Transverse colon (tissue), 4 donors: ENCODE data around the gene FNIP2. TPM values are rescaled to one million over a fixed set of nuclear protein-coding genes. Genes with fewer than 3 reads are reported as not detected.

Source experiments
- DNase-seq: peaks from one replicate; pipeline ENCODE4 v3.0.0-alpha.2; 2019
- H3K27ac ChIP-seq, 4 donors: fragments of 200-600 bp; sonication (generic); 2 replicates each; pipeline ENCODE4 v1.5.1; 2016 to 2018; ENCODE audit warnings: inconsistent platforms in 4 of 4
- H3K27me3 ChIP-seq: fragments of 200-600 bp; sonication (generic); 2 replicates; pipeline ENCODE4 v1.5.1; 2017; ENCODE audit warnings: inconsistent platforms
- H3K36me3 ChIP-seq, 4 donors: fragments of 200-600 bp; sonication (generic); 2 replicates each; pipeline ENCODE4 v1.5.1; 2017 to 2019; ENCODE audit warnings: inconsistent platforms in 4 of 4
- H3K4me1 ChIP-seq, 4 donors: fragments of 200-600 bp; sonication (generic); 2 replicates each; pipeline ENCODE4 v1.5.1; 2017 to 2020; ENCODE audit warnings: inconsistent platforms in 4 of 4
- H3K4me3 ChIP-seq, 4 donors: fragments of 200-600 bp; sonication (generic); 1 replicate in 1 of 4; 2 replicates in 3 of 4; pipeline versions ENCODE4 v1.5.1 to v1.6.1; 2017 to 2019; ENCODE audit warnings: inconsistent platforms in 4 of 4
- H3K9me3 ChIP-seq, 2 donors: fragments of 200-600 bp; sonication (generic); 2 replicates each; pipeline ENCODE4 v1.5.1; 2017 to 2019; ENCODE audit warnings: inconsistent platforms in 2 of 2
- EP300 ChIP-seq: sonication (generic); formaldehyde crosslinking; IDR thresholded peaks from one replicate; pipeline ENCODE4 v1.6.1; 2017; ENCODE audit warnings: antibody characterized with exemption, low read depth
- POLR2A ChIP-seq: fragments of 450-650 bp; IDR thresholded peaks from one replicate; pipeline ENCODE4 v1.6.1; 2016; ENCODE audit warnings: antibody characterized with exemption, mild to moderate bottlenecking, moderate library complexity
- POLR2AphosphoS5 ChIP-seq, 3 donors: sonication (generic); formaldehyde crosslinking; IDR thresholded peaks; one replicate each; pipeline ENCODE4 v1.6.1; 2016; ENCODE audit warnings: antibody characterized with exemption in 3 of 3
- WGBS, 2 donors: methylation state at CpG; one replicate each; pipeline ENCODE4 v1.1.5; 2018; ENCODE audit warnings: low coverage in 1 of 2; 5-methylcytosine and 5-hydroxymethylcytosine counted together
- in situ Hi-C, 4 donors: fragments of 200-750 bp; cut with MboI; loops; one replicate each; pipeline versions ENCODE4 v1.15.0 to v1.15.1; 2017; ENCODE audit warnings: low sequenced_read_pairs in 3 of 4, low pct_ligation_motif_present in 1 of 4, low pct_unique_long_range_greater_than_20kb in 1 of 4
- intact Hi-C: fragments of 100-400 bp; cut with DNase I; formaldehyde crosslinking; loops from one replicate; pipeline ENCODE4 v1.15.1; 2023; ENCODE audit warnings: low total_unique reads
- total RNA-seq, 4 donors: library from RNA; depleted of rRNA; stranded (reverse); fragments of >200 nt; gene quantifications; one replicate each; pipeline ENCODE4 v1.1.0, GENCODE V29; 2016
- TF ChIP-seq, protein P1 (sequence below), 5 experiments: fragments of 200-600 bp in 3 of 5; fragments of 450-650 bp in 2 of 5; sonication (generic) in 3 of 5; IDR thresholded peaks; 1 replicate in 2 of 5; 2 replicates in 3 of 5; pipeline ENCODE4 v1.5.1; 2016 to 2017; ENCODE audit warnings: antibody characterized with exemption in 5 of 5, inconsistent platforms in 3 of 5, mild to moderate bottlenecking in 2 of 5, moderate library complexity in 1 of 5

FNIP2 gene
- total RNA-seq: 100 to 1,000 TPM in 1 of 4 donors, 10 to 100 TPM in 3; 47.2 to 105 (median 64.0) TPM

DNA sequence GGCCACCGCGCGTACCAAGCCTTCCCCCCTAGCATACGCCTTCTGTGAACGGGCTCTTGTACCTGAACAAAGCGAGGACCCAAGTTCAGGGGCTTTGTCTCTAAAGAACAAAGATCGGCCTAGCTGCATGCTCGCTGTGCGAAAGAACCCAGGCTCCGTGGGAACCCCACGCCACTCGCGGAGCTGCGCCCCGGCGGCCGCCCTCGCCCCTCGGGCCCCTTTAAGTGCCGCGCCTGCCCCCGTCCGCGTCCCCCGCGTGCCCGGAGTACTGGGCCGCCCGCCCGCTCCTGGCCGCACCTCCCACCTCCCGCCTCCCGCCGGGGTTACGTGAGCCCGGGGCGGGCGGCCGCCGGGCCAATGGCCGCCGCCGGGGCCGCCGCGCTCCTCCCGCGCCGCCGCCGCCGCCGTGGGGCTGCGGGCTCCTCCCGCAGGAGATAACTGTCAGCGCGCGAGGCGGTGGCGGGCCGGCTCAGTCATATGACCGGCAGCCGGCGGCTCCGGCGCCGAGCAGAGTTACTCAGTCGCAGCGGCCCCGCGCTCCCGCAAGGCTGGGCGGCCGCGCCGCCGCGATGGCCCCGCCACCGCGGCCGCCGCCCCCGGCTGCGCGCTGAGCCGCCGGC is at the start of gene FNIP2:
Gene FNIP2, plus strand, starts transcription at position 472 of the 620 bp plus-strand sequence. CDS start 187 bp downstream, outside the sequence.
- DNase-seq: peak; percentile 86
- TF ChIP-seq POLR2A: peak; percentile 55
- TF ChIP-seq, protein P1, sequence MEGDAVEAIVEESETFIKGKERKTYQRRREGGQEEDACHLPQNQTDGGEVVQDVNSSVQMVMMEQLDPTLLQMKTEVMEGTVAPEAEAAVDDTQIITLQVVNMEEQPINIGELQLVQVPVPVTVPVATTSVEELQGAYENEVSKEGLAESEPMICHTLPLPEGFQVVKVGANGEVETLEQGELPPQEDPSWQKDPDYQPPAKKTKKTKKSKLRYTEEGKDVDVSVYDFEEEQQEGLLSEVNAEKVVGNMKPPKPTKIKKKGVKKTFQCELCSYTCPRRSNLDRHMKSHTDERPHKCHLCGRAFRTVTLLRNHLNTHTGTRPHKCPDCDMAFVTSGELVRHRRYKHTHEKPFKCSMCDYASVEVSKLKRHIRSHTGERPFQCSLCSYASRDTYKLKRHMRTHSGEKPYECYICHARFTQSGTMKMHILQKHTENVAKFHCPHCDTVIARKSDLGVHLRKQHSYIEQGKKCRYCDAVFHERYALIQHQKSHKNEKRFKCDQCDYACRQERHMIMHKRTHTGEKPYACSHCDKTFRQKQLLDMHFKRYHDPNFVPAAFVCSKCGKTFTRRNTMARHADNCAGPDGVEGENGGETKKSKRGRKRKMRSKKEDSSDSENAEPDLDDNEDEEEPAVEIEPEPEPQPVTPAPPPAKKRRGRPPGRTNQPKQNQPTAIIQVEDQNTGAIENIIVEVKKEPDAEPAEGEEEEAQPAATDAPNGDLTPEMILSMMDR (IDR thresholded peaks at IDR 0.05): no peak
- peak; percentile 68 to 80 (median 72) for TF ChIP-seq POLR2AphosphoS5 (IDR thresholded peaks at IDR 0.05)
- no peak for TF ChIP-seq EP300
- Histone ChIP-seq H3K4me3 (peak within 1 kb of the TSS; percentile 81 to 92 (median 87)), H3K36me3 (no peaks in the 10 kb centered on the region), H3K9me3 (no peaks in the 10 kb centered on the region), H3K27ac (peak within 1 kb of the TSS; percentile 92 to 93 (median 92)), H3K27me3 (no peaks in the 10 kb centered on the region), H3K4me1 (peaks cover 9 to 44% (median 32%) of the 10 kb centered on the region in 4 donors)
- intact Hi-C loops (loop anchor here (5.0 kb wide), 1 partner anchor 44 kb away; no protein-coding TSS in a partner anchor), in situ Hi-C loops (no loop called here)
- 3% methylated on average over 27 of the region's 88 CpGs; no CpG with 5 or more reads in 1 of the 2 donors for WGBS, 2 donors

DNA sequence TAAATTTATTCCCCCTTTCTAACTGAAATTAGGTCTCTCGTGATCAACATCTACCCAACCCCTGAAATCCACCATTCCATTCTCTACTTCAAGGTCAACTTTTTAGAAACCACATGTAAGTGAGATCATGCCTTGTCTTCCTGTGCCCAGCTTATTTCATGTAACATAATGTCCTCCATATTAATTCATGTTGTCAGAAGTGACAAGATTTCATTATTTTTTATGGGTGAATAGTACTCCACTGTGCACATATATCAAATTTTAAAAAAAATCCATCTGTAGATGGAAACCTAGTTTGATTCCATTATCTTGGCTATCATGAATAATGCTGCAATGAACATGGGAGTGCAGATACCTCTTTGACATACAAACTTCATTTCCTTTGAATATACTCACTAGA is 47.1 kb upstream of the FNIP2 start:
- no peaks in the 10 kb centered on the region for H3K27me3 ChIP-seq
- peaks cover 0 to 16% (median 4%) of the 10 kb centered on the region in 4 donors for H3K4me1 ChIP-seq
- intact Hi-C loops (loop anchor here (10.0 kb wide), 1 partner anchor 483 kb away; no protein-coding TSS in a partner anchor), in situ Hi-C loops (loop anchor here in 3 of 4 donors (10.0 to 25.0 kb wide), 3 partner anchors 133 to 483 kb away; no protein-coding TSS in a partner anchor)
- no peak for DNase-seq
- no peak overlapping the region for H3K27ac ChIP-seq
- no peaks in the 10 kb centered on the region for H3K9me3 ChIP-seq
- 93 to 100% methylated on average over 1 of the region's 1 CpG for WGBS, 2 donors
- H3K4me3 ChIP-seq: peak overlapping the region in 1 of 4 donors; percentile 81
- TF ChIP-seq POLR2A: no peak
- TF ChIP-seq EP300: no peak
- TF ChIP-seq, protein P1 (IDR thresholded peaks at IDR 0.05): no peak
- no peak for TF ChIP-seq POLR2AphosphoS5 (IDR thresholded peaks at IDR 0.05)
- peaks cover 0 to 30% (median 13%) of the 10 kb centered on the region in 4 donors for H3K36me3 ChIP-seq

- peak overlapping the region; percentile 92 to 96 (median 92) for H3K27ac ChIP-seq
- no peak for DNase-seq
- peak overlapping the region; percentile 71 to 81 (median 76) for H3K4me3 ChIP-seq
- in situ Hi-C loops (loop anchor here in 3 of 4 donors (10.0 to 25.0 kb wide), 3 partner anchors 132 to 482 kb away; no protein-coding TSS in a partner anchor), intact Hi-C loops (loop anchor here (10.0 kb wide), 1 partner anchor 482 kb away; no protein-coding TSS in a partner anchor)
- H3K36me3 ChIP-seq: peaks cover 0 to 23% (median 10%) of the 10 kb centered on the region in 4 donors
- WGBS, 2 donors: 2 to 7% methylated on average over 9 to 16 of the region's 16 CpGs
- H3K9me3 ChIP-seq: no peaks in the 10 kb centered on the region
- peaks cover 0 to 16% (median 4%) of the 10 kb centered on the region in 4 donors for H3K4me1 ChIP-seq
- no peaks in the 10 kb centered on the region for H3K27me3 ChIP-seq
- TF ChIP-seq, protein P1 (IDR thresholded peaks at IDR 0.05): no peak
- TF ChIP-seq POLR2AphosphoS5 (IDR thresholded peaks at IDR 0.05): no peak
- no peak for TF ChIP-seq EP300
Measured at GRCh38 chr4:158722291-158722916, 46.4 kb upstream of the FNIP2 start.
